NCI-H2081 (cell line): Measurements from ENCODE around the gene PAGR1.
"Not testable (repeated sequence)": the region's sequence is repeated elsewhere in the genome, so short reads cannot be mapped to it uniquely, and the experiment has no call there.

Experiments used
- DNase-seq, 2 experiments: peaks; one replicate each; lab custom pipeline; 2025; lab: John Stamatoyannopoulos, UW

The PAGR1 gene

DNA sequence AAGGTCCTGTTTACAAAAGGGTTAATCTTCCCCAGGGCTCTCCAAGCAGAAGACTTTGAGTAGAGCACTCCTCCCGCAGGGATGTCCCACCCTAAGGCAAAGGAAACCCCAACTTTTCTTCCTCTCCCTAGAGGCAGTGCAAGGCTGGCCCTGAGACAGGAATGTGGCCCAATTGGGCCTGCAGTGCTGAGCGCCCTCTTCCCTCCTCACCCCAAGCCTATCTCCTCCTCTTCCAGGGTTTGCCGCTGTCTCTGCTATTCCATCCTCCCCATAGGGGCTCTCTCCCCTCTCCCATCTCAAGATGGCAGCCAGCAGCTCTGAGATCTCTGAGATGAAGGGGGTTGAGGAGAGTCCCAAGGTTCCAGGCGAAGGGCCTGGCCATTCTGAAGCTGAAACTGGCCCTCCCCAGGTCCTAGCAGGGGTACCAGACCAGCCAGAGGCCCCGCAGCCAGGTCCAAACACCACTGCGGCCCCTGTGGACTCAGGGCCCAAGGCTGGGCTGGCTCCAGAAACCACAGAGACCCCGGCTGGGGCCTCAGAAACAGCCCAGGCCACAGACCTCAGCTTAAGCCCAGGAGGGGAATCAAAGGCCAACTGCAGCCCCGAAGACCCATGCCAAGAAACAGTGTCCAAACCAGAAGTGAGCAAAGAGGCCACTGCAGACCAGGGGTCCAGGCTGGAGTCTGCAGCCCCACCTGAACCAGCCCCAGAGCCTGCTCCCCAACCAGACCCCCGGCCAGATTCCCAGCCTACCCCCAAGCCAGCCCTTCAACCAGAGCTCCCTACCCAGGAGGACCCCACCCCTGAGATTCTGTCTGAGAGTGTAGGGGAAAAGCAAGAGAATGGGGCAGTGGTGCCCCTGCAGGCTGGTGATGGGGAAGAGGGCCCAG is 3.0 kb upstream of the PAGR1 start:
- DNase-seq = no peak

DNA sequence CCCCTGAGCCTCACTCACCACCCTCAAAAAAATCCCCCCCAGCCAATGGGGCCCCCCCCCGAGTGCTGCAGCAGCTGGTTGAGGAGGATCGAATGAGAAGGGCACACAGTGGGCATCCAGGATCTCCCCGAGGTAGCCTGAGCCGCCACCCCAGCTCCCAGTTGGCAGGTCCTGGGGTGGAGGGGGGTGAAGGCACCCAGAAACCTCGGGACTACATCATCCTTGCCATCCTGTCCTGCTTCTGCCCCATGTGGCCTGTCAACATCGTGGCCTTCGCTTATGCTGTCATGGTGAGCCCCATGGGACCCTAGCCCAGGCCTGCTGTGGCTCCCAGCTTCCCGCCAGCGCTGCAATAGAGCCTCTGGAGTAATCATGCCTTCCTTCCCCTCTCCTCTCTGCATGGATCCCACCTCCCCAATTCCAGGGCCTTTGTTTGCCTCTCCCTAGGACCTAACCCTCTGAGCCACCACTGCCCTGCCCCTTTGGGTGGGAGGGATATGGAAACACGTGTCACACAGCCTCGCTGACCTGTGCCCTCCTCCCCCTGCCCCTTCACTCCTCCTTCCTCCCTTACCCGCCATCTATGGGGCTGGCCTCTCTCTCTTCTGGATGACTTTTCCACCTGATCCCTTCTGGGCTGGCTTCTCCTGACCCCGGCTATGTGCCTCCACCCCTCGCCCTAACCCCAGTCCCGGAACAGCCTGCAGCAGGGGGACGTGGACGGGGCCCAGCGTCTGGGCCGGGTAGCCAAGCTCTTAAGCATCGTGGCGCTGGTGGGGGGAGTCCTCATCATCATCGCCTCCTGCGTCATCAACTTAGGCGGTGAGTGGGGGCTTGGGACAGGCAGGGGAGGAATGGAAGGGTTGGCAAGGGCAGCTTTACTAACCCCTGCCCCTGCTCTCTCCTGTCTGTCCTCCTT is 2.0 kb upstream of the PAGR1 start:
- no peak for DNase-seq

- no peak for DNase-seq
Observed at GRCh38 chr16:29814592-29814991, 1.4 kb upstream of the PAGR1 start.

GRCh38 chr16:29815032-29815721 is 775 bp upstream of the PAGR1 start:
- DNase-seq = peak; percentile 58 to 65

GRCh38 chr16:29816694-29817441 is 916 bp downstream of the PAGR1 start:
- DNase-seq = peak; percentile 28 to 71

DNA sequence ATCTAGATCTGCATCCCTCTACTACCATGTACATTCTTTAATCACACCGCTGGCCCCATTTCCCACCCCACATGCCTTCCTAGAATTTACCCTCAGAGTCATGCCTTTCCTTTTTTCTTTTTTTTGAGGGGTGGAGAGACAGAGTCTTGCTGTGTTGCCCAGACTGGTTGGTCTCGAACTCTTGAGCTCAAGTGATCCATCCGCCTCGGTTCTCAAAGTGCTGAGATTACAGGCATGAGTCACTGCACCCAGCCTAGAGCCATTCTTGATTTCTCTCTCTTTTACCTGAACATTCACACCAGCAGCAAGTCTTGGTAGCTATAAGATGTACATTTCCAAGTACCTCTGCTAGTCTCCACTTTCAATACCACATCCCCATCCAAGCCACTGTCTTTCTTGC is 2.1 kb downstream of the PAGR1 start:
- DNase-seq = no peak

GRCh38 chr16:29819506-29819905 is 3.6 kb downstream of the PAGR1 start:
- DNase-seq = no peak

DNA sequence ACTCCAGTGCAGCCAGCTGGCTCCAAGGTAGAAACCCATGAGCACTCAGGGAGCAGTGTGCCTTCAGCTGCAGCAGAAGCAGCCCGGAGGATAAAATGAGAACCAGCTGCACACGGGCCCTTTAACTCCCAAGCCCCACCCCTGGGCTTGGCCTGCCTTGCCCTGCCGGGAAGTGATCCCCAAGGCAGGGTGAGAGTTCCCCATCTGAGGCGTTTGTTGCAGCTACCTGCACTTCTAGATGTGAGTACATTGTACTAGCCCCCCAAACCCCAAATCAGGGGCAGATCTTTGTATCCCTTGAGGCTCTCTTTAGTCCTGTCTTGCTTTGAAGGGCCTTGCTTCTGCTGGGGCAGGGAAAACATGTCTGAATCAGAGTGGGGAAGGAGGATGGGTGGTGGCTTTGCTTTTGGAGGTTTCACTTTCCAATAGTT is 4.3 kb downstream of the PAGR1 start, which contains the start of gene MVP:
Gene MVP (plus strand): TSS at position 192 of the 431 bp plus-strand sequence. CDS start 10,088 bp downstream, outside the sequence.
- no peak for DNase-seq

DNA sequence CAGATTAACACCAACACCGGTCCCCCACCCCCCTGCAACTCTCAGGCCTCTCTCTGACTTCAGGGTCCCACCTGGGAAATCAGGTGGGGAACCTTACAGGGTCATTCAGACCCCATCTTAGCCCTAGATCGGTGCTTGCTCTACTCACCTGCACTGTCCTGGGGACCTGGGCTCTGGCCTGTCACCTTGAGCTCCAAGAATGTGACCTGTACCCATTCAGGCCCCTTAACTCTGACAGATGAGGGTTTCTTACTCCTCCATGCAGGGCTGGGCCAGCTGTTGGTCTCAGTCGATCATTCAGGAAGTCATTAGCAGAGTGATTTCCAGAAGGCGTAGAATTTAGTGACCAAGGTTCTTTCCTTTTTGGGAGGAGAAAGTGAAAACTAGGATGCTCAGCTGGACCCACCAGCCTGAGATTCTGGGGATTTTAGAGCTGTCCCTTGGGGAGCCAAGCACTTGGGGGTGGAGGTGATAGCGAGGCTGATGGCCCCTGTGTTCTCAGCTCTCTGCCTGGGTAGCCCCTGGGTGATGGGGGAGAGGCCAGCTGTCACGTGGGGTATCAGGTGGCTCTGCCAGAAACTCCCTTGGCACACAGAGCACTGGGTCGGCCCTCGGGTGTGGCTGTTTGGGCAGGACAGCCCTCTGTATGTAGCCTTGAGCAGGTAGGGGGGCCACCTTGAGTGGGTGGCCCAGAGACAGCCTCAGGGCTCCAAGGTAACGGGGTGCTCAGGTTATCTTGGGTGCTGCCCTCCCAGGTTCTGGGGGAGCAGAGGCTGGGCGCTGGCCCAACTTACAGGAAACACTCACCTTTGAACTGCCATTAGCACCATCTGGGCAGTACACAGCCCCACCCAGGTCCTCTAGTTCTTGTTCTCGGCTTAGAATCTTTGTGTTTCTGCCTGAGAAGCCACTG is 5.0 kb downstream of the PAGR1 start:
- DNase-seq = no peak

GRCh38 chr16:29821643-29822115 is 5.7 kb downstream of the PAGR1 start:
- DNase-seq = no peak

DNA sequence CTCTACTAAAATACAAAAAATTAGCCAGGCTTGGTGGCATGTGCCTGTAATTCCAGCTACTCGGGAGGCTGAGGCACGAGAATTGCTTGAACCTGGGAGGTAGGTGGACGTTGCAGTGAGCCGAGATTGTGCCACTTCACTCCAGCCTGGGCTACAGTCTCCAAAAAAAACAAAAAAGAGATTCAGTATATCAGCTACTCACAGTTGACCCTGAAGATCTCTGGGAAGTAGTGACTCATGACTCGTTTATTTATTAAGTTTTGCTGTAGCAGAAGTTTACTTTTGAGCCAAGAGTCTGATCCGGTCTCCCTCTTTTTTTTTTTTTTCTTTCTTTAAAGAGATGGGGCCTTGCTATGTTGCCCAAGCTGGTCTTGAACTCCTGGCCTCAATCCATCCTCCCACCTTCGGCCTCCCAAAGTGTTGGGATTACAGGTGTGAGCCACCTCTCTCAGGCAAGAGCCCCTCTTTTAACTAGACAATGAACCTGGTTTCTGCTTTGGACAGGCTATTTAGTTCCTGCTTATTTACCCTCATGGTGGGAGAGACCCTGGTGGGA is 8.7 kb downstream of the PAGR1 start:
- no peak for DNase-seq

- DNase-seq = no peak
Observed at GRCh38 chr16:29825145-29826044, 9.4 kb downstream of the PAGR1 start.

DNA sequence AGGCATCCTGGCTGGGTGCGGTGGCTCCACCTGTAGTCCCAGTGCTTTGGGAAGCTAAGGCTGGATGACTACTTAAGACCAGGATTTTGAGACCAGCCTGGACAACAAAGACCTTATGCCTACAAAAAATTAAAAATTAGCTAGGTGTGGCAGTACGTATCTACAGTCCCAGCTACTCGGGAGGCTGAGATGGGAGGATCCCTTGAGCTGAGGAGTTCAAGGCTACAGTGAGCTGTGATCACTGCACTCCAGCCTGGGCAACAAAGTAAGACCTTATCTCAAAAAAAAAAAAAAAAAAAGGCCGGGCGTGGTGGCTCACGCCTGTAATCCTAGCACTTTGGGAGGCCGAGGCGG is 10.4 kb downstream of the PAGR1 start:
- DNase-seq = no peak

- no peak for DNase-seq
Observed at GRCh38 chr16:29830774-29831173, 14.8 kb downstream of the PAGR1 start.

DNA sequence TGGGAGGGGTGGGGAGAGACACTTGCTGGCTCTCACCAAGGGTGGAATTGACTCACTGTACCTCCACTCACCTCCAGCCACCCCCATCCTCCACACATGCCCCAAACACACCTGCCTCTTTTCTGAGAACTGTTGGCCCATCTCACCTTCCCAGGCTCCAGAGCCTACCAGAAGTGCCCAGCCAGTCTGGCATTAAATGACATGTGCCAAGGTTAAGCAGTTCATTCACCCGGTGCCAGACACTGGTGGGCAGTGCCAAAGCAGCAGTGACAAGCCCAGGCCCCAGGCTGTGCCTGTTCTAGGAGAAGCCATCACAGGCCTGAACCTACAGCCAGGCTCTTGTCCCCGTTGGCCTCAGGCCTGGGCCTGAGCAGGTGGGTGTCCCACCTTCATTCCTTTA is 15.5 kb downstream of the PAGR1 start:
- DNase-seq = no peak

DNA sequence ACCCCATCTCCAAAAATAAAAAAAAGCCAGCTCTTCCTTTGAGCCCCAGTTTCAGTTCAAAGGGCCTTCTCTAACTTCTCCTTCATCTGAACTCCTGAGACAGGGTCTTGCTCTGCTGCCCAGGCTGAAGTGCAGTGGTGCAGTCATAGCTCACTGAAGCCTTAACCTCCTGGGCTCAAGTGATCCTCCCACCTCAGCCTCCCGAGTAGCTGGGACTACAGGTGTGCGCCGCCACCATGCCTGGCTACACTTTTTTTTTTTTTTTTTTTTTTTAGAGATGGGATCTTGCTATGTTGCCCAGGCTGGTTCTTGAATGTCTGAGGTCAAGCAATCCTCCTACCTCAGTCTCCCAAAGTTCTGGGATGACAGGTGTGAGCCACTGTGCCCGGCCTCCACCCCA is 17.3 kb downstream of the PAGR1 start:
- DNase-seq = not testable (repeated sequence)

DNA sequence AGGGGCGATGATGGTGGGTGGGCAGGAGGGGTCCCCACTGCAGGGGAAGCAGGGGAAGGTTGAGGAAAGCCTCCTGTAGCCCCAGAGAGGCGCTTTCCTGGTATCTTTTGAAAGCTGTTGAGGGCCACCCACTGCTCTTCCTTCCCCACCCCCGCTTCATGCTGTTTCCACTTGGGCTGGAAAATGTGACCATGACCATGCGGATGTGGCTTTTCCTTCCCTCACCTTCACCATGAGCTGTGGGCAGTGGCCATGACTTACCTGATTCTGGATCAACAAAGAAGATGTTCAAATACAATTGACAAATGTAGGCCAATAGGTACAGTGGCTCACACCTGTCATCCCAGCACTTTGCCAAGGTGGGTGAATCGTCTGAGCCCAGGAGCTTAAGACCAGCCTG is 18.1 kb downstream of the PAGR1 start:
- DNase-seq = no peak

DNA sequence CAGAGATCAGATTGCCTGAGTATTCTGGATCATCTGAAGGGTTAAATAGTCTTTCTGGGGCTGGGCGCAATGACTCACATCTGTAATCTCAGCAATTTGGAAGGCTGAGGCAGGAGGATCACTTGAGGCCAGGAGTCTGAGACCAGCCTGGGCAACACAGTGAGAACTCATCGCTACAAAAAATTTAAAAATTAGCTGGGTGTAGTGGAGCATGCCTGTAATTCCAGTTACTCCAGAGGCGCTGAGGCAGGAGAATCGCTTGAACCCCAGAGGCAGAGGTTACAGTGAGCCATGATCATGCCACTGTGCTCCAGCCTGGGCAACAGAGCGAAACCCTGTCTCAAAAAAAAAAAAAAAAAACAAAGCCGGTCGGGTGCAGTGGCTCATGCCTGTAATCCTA is 20.0 kb downstream of the PAGR1 start:
- no peak for DNase-seq

DNA sequence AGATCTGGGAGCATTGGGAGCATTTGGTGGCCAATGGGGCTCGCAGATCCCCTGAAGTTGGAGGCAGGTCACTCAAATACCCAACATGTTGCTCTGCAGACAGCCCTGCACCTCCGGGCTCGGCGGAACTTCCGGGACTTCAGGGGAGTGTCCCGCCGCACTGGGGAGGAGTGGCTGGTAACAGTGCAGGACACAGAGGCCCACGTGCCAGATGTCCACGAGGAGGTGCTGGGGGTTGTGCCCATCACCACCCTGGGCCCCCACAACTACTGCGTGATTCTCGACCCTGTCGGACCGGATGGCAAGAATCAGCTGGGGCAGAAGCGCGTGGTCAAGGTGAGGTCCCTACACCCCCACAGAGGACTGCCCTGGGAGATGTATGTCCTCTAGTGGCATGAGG is 20.7 kb downstream of the PAGR1 start:
- DNase-seq = no peak
